ENCODE results near the gene P4HB.

Gene P4HB
- total RNA-seq = 289 to 330 (median 310) reads per million in 4 experiments

GRCh38 chr17:81859906-81860755 is at the start of gene P4HB:
P4HB (minus strand) TSS chr17:81860535; CDS start chr17:81860471, 64 bp downstream.
- no peak for DNase-seq

DNA sequence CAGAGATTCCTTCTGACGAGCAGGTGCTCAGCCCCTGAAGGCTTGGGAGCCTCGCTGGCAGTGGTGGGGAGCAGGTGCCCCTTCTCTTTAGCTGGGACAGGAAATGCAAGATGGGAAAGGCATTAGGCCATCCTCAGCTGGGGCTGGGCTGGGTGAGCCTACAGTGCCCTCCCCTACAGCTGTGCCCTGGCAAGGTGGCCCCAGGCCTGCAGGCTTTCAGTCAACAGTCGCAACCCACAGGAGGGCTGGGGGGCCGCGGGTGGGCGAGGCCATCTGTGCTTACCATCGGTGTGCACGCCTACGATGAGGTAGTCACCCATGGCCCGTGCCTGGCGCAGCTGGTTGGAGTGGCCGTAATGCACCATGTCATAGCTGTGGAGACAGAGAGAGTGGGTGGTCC is 48.9 kb upstream of the P4HB start:
- no peak for DNase-seq

DNA sequence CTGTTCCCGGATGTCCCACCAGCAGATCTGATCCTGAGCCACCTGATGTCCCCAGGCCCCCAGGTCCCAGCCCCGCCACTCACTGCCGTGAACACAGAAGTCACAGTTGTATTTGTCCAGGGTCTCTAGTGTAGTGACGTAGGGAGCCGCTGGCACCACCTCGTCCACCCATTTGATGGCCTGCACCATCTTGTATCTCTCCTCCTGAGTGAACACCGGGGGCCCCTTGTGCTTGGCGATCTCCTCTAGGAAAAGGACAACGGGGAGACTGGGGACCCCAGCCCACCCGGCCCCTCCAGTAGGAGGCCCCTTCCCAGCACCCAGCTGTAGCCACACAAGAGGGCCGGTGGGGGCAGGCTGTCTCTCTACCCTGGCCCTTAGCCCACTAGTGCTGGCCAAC is 48.5 kb upstream of the P4HB start:
- DNase-seq = no peak

DNA sequence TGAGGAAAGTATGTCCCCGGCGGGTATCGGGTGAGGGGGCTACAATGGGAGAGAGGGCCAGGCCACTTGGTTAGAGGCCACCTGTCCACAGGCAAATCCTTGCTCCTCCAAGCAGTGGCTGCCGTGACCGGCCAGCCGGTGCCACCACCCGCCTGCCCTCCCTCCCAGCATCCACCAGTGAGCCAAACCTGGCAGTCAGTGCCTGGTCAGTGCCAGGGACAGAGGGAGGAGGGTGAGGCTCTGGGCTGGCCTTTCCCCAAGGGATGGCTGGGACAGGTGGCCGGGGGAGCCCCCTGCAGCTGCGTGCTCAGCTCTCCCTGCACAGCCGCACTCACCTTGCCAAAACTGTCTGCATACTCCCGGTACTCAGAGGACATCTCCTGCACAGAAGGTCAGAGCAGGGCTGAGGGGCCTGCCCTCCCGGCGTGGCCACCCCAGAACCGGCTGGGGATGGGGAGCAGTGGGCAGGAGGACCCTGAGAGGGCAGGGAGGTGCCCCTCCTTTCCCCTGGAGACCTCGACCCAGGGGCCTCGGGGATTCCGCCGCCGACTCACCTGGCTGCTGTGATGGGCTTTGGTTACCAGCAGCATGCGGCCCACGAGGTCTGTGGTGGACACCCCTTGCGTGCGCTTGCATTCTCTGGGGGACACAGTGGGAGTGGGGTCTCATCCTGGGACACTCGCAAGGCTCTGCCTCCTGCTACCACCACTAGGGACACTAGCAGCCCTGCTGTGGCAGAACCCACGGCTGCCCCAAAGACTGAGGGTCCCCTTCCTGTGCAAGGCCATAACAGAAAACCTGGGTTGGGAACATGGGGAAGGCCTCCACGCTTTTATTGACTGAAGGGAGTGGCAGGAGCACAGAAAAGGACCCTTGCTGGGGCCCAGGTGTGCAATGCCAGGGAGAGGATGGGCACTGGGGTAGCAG is 47.1 kb upstream of the P4HB start:
- no peak for DNase-seq

DNA sequence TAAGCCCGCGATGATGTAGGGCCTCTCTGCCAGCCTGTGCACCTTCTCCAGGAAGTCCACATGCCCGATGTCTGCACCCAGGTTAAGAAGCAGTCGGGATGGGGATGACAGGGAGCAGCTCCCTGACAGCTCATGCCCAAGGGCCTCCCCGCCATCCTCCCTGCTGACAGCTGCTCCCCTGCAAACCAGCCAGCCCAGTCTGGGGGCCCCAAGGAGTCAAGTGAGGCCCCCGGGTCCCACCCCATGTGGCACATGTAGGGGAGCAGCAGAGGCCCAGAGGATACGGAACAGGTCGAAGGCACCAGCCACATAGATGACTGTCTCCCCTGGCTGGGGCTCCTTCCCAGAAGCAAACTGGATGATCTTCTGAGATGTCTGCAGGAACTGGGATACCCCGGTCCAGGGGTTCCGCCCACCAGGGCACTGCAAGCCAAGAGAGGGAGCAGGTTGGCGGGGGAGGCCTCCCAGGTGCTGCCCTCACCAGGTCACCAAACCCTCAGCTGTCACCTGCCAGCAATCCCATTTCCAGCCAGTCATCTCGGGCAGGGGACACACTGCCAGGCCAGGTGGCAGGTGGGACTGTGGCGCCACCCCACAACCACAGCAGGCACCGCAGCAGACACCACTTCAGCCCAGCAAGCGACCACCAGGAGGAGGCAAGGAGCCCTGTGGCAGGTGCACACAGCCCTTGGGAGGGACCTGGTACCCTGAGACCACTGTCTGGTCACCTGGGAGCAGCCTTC is 46.3 kb upstream of the P4HB start:
- DNase-seq = no peak

- no peak for DNase-seq
Observed at GRCh38 chr17:81905993-81906392, 45.7 kb upstream of the P4HB start.

- no peak for DNase-seq
Observed at GRCh38 chr17:81905424-81905875, 45.1 kb upstream of the P4HB start.

DNA sequence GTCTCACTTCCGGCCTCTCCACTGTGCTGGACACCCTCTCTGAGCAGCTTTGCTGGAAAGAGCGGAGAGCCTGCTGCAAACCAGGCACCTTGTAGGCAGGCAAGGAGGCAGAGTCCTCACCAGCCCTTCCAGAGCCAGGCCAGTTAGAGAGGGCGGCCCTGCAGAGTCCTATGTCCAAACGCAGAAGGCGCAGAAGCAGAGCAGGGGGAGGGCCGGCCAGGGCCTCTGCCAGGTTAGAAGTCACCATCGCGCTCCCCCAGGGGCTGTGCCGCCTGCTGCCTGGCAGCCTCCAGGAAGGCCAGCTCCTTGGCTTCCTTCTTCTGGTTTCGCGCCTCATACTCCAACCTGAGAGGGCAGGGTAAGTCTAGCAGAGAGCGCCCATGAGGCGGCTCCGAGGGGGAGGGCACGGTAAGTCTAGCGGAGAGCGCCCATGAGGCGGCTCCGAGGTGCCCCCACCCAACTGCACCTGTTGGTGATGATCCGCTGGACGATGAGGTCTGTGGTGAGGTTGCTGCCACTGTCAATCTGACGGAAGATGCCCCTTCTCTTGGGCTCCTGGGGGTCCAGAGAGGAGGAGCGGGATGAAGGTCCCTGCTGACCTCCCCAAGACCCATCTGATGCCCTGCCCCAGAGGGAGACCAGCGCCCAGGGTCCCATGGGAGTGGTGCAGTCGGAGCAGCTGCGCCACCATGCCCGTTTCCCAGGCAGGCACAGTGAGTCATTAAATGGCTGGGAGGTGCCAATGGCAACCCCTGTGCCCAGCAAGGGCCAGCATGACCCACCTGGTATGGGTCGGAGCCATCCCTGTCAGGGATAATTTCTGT is 44.5 kb upstream of the P4HB start:
- no peak for DNase-seq

- no peak for DNase-seq
Observed at GRCh38 chr17:81903896-81904599, 43.7 kb upstream of the P4HB start.

- no peak for DNase-seq
Observed at GRCh38 chr17:81903415-81903831, 43.1 kb upstream of the P4HB start.

DNA sequence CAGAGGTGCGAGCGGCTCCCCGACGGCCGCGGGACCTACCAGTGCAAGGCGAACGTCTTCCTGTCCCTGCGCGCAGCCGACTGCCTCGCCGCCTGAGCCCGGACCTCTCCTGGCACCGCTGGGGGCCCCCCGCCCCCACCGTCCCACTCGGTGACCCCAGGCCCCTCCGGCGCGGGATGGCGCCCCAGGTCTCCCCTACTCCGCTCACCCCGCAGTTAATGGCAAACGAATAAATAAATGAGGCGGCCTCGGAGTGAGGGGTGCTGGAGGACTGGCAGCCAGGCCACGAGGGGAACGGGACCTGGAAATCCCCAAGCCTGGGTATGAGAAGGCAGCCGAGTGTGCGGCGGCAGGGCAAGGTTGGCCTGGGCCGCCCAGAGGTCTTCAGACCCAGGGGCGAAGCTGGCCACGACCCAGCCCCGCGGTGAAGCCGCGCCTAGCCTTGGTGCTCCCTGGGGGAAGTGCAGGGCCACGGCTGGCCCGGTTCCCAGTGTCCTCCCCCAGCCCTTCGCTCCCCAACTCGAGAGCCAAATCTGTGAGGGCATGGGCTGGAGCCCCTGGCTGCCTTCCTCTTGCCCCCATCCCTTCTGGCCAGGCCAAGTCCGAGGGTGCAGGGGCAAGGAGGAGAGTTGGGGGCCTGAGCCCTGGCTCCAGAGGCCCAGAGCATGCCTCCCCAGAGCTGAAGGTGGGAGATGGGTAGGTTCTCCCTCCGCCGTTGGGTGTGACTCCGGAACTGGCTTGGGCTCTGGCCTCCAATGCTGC is 42.5 kb upstream of the P4HB start:
- DNase-seq = no peak

GRCh38 chr17:81902023-81902652 is 41.8 kb upstream of the P4HB start, which contains the start of gene NPB:
NPB (plus strand) TSS chr17:81902238; CDS start chr17:81902278, 40 bp downstream.
- no peak for DNase-seq

DNA sequence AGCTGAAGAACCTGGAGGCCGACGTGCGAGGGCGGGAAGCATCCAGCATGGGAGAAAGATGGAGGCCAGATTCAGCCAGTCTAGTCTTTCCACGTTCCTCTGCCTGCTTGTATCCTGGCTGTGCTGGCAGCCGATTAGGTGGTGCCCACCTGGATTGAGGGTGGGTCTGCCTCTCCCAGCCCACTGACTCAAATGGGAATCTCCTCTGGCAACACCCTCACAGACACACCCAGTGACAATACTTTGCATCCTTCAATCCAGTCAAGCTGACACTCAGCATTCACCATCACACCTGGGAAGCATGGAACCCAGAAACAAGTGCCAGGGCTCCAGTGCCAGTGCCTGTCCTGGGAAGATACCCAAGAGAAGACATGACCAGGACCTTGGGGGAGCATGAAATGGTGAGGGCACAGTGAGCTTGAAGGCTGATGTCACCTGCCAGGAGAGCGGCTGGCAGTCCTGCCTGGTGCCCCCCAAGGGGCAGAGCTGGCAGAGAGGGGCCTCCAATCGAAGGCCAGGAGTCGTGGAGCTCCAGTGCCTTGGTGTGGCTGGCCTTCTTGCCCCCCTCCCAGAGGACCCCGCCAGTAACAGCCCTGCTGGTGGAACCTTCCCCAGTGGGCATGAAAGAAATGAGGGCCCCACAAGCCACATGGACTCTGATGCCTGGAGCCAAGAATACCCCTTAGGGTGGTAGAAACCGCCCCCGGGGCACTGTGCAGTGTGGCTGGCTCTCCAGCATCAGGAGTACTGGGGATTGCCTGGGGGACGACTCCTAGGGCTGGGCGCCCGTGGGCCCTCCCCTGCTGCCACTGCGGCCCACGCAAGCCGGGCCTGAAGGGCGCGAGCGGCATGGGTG is 41.1 kb upstream of the P4HB start:
- DNase-seq = no peak

DNA sequence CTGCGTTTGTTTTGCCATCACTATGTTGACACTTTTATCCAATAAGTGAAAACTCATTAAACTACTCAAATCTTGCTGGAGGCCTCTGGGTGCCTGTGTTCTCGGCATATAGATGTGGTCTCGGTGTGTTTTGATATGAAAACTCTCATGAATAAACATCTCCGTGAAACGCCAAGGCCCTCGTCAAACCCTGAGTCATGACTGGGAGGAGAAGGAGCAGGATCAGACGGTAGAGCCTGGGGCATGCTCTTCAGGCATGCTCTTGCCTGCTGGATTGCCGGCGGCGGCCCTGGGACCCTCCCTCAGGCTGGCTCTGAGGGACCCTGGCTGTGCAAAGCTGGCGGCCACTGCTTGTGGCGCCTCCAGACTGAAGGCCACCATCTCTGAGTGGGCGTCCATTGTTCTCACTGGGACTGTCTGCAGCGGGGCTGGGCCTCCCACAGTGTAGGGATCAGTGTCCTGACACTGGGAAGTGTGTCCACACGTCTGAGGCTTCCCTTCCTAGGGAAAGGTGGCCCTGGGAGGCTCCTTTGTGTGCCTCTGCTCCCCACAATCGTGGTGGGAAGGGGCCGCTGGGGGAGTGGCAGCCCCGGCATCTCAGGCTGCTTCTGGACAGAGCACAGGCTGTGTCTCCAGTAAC is 40.0 kb upstream of the P4HB start:
- DNase-seq = no peak

GRCh38 chr17:81899514-81900166 is 39.3 kb upstream of the P4HB start:
- no peak for DNase-seq

GRCh38 chr17:81898885-81899284 is 38.5 kb upstream of the P4HB start:
- no peak for DNase-seq

DNA sequence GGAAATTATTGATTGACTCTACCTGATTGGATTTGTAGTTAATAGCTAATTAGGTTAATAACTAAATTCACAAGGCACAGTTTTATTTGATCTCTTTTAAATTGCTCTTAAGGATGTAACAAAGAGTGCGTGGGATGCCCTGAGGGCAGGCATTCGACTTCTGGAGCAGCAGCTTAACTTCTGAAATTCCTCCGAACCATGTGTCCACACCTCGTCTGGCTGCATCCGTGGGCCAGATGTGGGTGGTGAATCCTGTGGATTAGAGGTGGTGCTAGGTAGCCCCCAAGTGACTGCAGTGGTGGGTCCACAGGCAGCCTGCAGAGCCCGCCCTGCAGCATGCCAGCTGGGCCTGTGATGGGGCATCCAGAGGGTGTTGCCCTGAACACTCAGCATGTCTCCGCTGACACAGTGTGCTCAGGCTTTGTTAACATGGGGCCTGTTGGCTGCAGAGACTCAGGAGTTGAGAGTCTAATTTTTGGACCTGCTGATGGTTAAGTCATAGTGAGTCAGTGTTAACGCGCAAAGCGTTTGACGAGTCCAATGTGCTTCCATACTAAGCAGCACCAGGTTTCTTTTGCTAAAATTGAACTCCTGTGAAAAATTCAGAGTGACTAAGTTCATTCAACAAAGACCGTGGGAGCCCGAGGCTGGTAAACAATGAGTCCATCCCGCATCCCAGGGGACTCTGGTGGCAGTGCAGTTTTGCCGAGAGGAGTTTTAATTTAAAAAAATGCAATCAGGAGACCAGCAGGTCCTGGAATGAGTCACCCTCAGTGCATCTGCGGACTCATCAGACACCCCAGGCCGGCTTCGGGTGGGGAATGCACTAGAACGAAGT is 37.9 kb upstream of the P4HB start:
- DNase-seq = no peak

Measured in effector CD8-positive, alpha-beta T cell (primary cell).